GM18517 (cell line): ENCODE results near the gene BBS9.
"Not testable (repeated sequence)": the region's sequence is repeated elsewhere in the genome, so short reads cannot be mapped to it uniquely, and the experiment has no call there.

ENCODE experiments used
- ATAC-seq: cut with Tn5 transposase; IDR thresholded peaks from one replicate; pipeline ENCODE4 v1.9.1; 2021; ENCODE audit warnings: mild to moderate bottlenecking, moderate library complexity; ENCODE audit not compliant: unreplicated experiment

The BBS9 gene

DNA sequence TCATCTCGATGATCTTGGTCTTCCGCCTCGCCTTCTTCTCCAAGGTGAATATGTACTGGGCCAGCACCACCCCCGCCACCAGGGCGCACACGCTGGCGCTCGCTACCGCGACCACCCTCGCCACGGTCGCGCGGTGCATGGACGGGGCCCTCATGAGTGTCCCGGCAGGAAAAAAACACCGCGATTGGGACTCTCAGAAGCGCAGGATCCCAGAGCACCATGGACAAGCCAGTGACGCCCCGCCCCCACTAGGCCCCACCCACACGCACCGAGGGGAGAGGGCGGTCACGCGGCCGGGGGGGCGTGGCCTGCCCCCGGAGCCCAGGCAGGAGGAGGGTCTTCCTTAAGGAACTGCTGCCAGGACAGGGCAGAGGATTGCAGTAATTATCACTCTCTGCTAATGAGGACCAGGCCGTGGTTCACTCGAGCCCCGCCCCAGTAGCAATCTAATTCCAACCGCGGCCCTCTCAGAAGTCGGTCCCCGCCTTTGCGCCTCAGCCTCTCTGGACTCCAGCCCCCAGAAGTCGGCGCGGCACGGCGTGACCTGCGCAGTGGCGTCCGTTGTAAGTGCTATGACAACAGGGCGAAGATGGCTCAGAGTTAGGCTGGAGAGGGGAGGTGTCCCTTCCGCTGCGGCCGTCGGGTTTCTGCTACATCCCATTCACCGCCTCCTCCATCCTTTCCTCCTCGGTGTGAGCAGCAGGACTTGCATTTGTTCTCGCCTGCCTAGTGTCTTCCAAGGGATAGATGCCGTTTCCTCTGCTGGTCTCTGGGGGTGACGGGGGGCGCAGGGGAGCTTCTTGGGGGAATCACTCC, at the start of gene BBS9:
Gene BBS9, plus strand, starts transcription at position 575 of the 816 bp plus-strand sequence. CDS start 16,689 bp downstream, outside the sequence.
- ATAC-seq = peak; percentile 99

DNA sequence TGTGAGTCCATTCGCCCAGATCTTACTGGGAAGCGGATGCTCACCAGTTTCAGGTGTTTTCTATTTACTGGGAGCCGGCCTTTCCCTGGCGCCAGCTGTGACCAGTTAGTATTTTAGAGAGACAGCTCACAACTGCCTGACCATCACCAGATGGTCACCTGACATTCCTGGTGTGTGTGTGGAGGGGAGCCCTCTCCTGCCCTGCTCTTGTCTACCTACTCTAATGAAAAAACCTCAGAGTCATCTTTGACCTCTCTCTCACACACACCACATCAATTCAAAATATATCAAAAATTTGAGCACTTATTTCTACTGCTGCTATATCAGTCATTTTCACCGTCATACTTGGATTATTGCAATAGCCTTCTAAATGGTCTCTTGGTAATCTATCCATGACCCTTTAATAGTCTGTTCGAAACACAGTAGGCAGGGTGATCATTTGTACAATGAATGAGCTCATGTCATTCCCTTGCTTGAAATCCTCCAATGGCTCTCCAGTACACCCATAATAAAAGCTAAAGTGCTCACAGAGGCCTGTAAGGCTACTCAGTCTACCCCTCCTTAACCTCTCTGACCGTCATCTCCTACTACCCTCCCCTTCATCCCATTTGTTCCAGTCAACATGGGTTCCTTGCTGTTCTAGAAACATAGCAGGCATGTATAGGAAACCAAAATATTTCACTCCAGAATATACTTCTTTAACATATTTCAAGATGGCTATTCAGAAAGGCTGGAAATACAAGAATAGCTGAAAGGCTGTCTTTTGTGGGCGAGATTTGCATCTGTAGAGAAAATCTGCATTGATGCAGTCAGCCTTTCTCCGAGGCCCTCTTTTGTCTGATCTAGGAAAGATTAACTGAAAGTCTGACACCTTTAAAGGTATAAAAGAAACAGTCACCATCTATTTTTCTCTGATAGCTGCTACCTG, 49.3 kb upstream of the BBS9 start:
- no peak for ATAC-seq

DNA sequence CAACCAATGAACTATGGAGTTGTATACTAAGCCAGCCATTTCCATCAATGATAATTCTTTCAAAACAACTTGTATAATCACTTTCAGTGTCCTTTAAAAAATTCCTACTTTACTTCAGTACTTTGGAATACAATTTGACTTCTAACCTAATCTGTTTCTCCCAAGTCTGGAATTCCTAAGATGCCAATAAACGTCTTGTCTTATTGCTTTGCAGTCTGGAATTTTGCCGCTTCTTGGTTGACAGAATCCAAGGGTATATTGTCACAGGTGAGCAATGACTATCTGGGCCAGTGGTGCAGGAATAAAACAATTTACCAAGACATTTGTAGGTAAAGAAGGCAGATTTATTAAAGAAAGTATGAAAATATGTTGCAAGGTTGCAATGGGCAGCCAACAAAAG, 42.0 kb upstream of the BBS9 start:
- ATAC-seq = no peak

DNA sequence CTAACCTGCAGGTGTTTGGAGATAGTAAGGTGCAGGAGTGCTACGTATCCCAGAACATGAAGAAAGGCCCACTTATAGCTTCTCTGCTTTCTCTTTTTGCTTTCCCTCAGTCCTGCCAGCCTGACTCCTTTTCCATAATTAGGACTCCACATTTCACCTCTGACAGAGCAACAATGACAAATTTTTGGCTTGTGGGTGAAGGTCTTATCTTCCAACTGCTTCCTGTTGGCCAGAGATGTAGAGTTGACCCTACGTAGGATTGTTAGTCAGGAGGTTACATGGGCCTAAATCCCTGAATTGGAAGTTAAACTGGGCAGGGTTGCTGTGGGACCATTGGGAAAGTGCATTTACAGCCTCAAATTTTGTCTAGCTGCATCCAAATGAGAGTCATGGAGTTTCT, 41.5 kb upstream of the BBS9 start:
- ATAC-seq = no peak

DNA sequence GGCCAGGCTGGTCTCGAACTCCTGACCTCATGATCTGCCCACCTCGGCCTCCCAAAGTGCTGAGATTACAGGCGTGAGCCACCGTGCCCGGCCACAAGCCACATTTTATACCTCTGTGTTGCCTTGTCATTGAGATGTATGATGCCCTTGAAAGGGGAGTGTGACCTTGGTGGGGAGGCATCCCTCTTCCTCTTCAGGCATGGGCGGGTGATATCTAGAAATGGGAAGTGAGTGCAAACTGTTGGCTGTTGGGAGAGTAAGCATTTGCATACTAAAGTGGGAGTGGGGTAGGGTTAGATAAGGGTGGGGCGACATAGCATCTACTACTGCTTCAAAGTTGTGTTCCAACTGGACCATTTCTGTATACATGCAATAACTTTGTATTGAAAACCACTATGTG, 40.2 kb upstream of the BBS9 start:
- no peak for ATAC-seq

DNA sequence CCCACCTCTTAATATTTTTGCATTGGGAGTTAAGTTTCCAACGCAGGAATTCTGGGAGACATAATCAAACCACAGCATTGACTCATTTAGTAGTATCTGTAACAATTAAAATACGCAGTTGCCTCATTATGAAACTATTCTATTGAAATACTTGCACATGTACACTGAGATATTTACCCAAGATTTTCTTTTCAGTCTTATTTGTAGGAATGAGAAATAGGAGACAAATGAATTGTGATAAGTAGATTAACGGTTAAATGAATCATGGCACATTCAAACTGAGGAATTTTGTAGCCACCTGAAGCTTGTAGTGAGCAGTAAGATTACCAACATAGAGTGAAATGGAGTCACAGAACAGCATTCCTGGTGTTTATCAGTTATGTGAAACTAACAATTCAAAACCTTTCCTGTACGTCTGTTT, 38.2 kb upstream of the BBS9 start:
- no peak for ATAC-seq

DNA sequence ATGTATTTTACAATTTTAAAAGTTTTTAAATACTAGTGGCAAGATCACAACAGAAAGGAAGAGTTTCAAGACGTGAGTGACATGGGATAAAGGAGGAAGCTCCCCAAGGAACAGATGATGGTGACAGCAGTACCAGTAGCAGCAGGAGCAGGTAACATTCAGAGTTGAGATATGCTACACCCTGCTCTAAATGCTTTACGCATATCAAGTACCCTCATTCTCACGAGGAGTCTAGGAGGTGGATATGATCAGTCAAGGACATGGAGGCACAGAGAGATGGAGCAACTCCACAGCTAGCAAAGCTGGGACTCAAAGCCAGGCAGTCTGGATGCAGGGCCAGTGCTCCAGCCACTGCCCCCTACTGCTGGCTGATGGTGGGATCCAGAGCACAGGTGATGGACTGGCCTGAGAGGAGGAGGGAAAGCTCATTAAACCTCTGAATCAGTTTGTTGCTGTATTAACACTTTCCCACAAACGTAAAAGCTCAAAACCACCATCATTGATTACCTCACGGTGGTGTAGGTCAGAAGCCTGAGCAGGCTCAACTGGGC, 37.6 kb upstream of the BBS9 start:
- ATAC-seq = no peak

DNA sequence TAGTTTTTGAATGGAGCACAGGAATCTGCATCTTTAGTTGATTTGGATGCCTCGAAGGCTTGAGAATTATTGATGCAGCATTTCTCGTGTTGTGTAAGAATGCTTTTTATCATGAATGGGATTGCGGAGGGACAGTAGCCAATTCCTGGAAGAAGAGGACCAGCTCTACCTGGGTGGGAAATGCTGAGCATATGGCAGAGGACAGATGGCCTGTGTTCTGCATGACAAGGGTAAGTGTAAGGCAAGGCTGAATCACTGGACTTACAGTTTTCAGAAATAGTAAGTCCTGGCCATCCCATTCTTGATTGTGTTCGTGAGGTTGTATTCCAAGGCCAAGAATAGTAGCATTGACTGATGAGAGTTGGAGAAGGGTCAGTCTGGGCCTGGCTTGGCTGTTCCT, 36.1 kb upstream of the BBS9 start:
- ATAC-seq = no peak

DNA sequence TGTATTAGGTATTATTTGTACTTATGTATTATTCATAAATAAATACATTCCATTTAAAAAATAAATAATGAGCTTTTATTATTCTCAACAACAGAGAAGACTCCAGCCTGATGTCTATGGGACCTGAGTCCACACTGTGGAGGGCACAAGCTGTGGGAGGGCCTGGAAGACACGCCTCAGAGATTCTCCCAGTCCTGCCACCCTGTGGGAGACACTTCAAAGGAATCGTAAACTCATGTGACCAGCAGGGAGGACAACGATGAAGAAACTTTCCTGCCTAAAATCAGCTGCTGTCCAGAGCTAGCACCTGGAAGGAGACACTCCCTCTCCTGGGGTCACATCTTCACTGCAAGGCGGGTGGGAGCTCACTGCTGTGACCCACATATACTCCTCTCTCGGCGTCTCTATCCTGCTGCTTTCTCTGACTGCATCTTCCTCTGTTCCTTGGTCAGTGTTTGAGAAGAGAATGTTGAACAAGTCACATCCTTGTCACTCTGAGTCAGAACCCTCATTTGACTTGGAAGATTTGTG, 34.6 kb upstream of the BBS9 start:
- not testable (repeated sequence) for ATAC-seq

DNA sequence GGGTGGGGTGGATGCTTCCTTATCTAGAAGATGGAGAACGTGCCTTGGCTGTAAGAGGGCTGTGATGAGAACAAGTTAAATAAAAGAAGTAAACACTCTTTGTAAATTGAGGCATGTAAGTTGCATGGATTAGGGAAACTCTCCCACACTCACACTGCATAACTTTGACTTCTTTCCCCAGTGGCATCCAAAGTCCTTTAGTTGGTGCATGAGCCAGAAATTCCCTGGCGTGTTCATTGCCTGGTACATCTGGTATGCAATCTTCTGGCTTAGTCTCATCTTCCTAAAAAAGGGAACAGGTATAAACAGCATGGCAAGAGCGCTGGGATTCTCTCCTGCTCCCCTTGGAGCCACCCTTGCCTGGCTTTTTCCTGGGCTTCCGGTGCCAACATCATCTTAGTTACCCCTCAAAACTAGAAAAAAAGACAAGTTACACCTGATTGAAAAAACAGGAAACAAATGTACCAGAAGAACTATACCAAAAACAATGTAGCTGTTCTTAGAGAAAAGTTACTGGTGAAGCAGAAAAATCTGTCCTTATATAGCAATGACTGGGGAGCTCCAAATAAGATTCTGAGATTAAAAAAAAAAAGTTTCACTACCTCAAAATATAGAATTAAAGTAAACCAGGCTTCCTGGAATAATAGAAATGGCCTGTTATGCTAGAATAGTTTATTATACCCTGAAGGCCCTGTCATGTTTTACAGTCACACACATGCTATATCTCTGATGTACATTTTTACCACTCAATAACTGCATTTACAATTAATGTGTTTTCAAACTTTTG, 30.0 kb upstream of the BBS9 start:
- ATAC-seq = no peak

DNA sequence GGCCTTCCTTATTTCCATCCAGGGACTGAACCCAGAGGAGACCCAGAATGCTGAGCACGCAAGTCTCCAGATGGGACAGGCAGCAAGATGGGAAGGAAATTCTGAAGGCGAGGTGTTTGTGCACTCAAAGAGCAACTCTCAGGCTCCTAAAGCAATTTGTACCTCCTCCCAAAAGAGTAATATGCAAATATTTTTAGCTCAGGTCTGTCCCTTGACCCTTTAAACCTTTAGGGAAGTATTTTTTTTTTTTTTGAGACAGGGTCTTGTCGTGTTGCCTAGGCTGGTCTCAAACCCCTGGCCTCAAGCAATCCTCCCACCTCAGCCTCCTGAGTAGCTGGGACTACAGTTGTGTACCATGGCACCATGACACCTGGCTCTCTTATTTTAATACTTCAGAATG, 28.6 kb upstream of the BBS9 start:
- ATAC-seq = no peak

DNA sequence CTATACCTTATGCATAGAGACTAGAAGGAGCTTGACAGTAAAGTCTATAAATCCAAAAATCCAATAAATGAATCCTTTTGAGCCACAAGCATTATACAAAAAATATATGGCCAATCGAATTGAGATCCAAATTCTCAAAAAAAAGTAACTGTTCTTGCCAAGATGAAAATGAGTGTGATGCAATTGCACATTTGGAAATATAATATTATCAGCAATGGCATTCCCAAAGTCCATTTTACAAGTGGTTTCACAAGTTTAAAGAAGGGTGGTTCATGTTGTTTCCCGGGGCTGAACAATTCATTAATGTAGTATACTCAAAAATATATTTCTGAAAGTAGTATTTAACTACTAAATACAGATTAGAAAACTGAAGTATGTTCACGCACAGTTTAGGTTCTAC, 27.5 kb upstream of the BBS9 start:
- ATAC-seq = no peak

DNA sequence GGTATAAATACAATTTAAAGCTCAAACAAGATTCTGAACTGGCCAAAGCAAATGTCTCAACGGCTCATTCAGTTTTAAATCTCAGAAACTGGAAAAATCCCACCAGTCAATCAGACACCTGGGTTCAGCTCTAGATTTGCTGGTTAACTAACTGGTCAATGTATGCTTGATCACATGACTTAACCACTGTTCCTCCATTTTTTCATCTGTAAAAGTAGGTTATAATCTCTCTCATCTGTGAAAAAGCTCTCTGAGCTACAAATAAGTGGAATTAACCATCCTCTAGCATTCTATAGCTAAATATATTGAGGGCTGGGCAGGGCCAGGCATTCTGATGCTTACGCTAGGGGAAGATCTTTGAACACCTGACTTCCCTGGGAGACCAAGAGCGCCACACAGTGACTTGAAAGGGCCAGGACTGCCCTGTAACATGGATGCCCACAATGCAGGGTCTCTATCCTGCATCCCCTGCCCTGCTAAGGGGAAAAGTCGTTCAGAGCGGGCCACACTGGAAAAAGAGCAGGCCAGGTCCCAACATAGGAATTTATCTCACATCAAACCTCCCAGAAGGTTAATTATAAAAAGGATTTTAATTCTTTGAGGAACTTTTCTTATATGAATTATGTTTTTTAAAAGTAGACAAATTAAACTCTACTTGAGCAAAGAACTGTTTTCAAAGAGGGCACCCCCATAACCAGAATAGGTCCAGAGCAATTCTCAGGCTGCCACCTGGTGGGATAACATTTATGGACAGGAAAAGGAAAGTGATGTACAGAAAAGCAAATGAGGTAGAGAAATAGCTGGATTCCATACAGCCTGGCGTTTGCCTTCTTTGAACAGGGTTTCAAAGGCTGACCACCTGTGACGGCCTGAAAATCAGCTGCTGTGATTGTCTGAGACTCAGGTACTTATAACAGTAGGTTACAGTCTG, 22.0 kb upstream of the BBS9 start:
- ATAC-seq = peak; percentile 57

DNA sequence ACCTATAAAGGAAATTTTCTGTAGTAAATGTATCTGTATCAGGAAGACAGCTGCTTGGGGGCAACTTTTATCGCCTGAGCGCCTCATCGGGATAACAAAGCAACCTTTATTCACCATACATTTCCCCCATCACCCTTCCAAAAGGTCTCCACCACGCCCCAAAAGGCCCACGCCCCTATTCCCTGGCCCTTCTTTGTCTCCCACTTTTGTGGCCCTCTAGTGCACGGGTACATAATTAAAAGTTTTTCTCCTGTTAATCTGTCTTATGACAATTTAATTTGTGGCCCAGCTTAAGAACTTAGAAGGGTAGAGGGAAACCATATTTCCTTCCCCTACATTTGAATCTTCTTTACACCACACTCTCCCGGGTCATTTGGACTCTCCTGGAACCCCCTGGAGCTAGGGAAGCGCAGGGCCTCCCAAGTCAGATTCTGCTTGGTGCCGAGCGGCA, 20.8 kb upstream of the BBS9 start:
- ATAC-seq = peak; percentile 1

DNA sequence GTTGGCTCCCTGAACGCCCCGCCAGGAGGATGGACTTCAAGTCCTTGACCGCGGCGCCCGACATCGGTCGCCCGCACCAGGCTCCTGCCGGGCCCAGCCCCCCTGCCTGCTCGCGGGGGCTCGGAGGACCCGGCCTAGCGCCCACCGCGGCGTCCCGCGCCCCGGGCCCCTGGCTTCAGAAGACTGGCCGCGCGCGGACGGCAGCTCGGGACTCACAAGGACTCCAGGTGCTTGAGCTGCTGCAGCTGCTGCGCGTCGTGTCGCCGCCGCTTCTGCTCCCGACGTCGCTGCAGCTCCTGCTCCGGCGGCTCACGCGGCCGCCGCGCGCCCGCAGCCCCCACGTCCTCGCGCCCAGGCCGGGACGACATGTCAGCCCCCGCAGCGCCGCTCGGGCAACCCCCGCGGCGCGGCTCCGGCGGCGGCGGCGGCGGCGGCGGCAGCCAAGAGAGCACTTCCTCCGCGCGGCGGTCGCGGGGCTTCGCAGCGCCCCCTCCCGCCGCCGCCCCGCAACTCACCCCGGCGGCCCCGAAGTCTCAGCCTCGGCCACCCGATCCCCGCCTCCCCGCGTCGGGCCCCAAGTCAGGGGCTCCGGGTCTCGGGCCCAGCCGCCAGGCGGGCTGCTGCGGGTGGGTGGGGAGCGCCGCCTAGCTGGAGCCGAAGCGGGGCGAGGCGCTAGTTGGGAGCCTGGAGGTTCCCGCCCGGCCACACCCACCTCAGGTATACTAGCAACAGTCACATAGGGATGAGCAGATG, 20.2 kb upstream of the BBS9 start, which contains the start of gene RP9:
Gene RP9, minus strand, starts transcription at position 400 of the 753 bp plus-strand sequence. Its CDS starts 32 bp downstream, at position 368.
- peak; percentile 78 for ATAC-seq

DNA sequence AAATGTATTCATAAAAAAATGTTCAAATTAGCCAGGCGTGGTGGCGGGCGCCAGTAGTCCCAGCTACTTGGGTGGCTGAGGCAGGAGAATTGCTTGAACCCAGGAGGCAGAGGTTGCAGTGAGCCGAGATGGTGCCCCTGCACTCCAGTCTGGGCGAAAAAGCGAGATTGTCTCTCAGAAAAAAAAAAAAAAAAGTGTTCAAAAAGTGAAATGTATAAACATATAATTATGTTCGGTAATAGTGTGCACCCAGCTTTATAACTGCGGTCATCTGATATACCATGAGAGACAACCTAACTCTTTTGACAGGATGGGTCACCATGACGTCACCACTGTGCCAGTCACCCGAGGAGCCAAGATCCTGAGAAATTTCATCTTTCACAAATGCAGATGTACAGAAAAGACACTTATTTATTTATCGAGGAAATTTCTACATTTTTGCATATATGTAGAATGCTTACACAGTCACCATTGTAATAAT, 19.6 kb upstream of the BBS9 start:
- ATAC-seq = no peak

DNA sequence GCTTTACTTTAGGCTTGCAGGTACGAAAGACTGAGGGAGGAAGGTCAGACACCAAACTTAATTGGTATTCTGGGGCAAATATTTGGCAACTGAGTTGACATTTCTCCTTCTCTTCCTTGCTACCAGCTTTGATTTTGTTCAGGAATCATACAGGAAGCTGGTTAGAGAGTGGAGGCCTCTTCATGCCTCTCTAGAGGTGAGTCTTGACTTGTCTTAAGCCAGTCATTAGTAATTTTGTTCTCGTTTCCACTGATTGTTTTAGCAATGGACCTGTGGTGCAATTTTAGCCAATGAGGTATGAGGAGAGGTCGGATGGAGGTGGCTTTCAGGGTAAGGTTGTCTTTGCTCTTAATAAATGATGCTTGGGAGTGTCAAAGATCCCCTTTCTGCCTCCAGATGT, 17.8 kb upstream of the BBS9 start:
- ATAC-seq = no peak

DNA sequence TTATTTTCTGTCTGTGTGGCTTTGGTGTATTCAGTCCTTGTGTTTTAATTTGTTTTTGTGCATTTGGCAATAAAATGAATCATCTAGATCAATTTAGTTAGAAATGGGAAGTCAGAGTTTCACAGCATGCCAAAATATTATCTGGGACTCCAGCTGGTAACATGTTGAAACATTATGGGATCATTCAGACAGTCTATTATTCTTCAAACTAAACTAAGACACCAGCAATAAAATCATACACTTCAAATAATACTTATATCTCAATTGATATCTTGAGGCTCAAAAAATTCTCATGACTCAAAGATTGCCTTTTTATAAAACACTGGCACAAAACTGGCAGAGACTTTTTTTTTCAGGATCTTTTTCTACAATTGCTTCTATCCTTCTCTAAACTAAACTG, 14.4 kb upstream of the BBS9 start:
- ATAC-seq = no peak
